WTC11 (cell line): ENCODE measurements around the gene LAMA5. TPM values are rescaled to one million over a fixed set of nuclear protein-coding genes. Genes with fewer than 3 reads are reported as not detected.

Source experiments
- ATAC-seq: fragments of 200-7000 bp; cut with Tn5 transposase; 2 replicates; pipeline ENCODE4 v1.10.0; 2021; ENCODE audit warnings: mild to moderate bottlenecking, moderate library complexity
- CTCF ChIA-PET: fragments of 300-600 bp; sonication (Branson Sonifier 250); formaldehyde crosslinking; loops from one replicate; lab custom pipeline; 2021; ENCODE audit warnings: antibody characterized with exemption; lab: Charles Lee
- POLR2A ChIA-PET: fragments of 350-600 bp; sonication (Branson Sonifier 250); formaldehyde crosslinking; loops from one replicate; lab custom pipeline; 2021; ENCODE audit warnings: antibody characterized with exemption; lab: Charles Lee
- DNase-seq: peaks from one replicate; pipeline ENCODE4 v3.0.0; 2021; ENCODE audit warnings: low spot score
- H3K27ac Mint-ChIP-seq: 2 replicates; pipeline ENCODE4 v1.8.0; 2021; ENCODE audit warnings: mixed read lengths
- H3K27me3 Mint-ChIP-seq: 2 replicates; pipeline ENCODE4 v1.8.0; 2021; ENCODE audit warnings: low read depth, mild to moderate bottlenecking, moderate library complexity, mixed read lengths
- H3K36me3 Mint-ChIP-seq: 2 replicates; pipeline ENCODE4 v1.8.0; 2021; ENCODE audit warnings: mixed read lengths
- H3K4me1 Mint-ChIP-seq: 2 replicates; pipeline ENCODE4 v1.8.0; 2022; ENCODE audit warnings: mixed read lengths
- H3K4me3 Mint-ChIP-seq: 2 replicates; pipeline ENCODE4 v1.8.0; 2021; ENCODE audit warnings: mild to moderate bottlenecking, moderate library complexity, mixed read lengths
- H3K9me3 Mint-ChIP-seq: 2 replicates; pipeline ENCODE4 v1.8.0; 2021; ENCODE audit warnings: mixed read lengths
- CREM ChIP-seq: sonication (generic); formaldehyde crosslinking; IDR thresholded peaks from 2 replicates; pipeline ENCODE4 v1.8.1; 2022; ENCODE audit warnings: mild to moderate bottlenecking, missing genetic modification reagents, moderate library complexity
- GABPB1 ChIP-seq: sonication (generic); formaldehyde crosslinking; IDR thresholded peaks from 2 replicates; pipeline ENCODE4 v1.8.1; 2023; ENCODE audit warnings: mild to moderate bottlenecking, missing genetic modification reagents
- IRF2 ChIP-seq: sonication (generic); formaldehyde crosslinking; IDR thresholded peaks from 2 replicates; pipeline ENCODE4 v1.8.0; 2022; ENCODE audit warnings: low read depth, missing genetic modification reagents, borderline replicate concordance
- JUN ChIP-seq: sonication (generic); formaldehyde crosslinking; IDR thresholded peaks from 2 replicates; pipeline ENCODE4 v1.8.0; 2023; ENCODE audit warnings: mild to moderate bottlenecking, missing genetic modification reagents
- KAT7 ChIP-seq: sonication (generic); formaldehyde crosslinking; IDR thresholded peaks from 2 replicates; pipeline ENCODE4 v1.8.1; 2023; ENCODE audit warnings: missing genetic modification reagents, mild to moderate bottlenecking, borderline replicate concordance
- NFYB ChIP-seq: sonication (generic); formaldehyde crosslinking; conservative IDR thresholded peaks from 2 replicates; pipeline ENCODE4 v1.8.0; 2022; ENCODE audit warnings: low read depth, missing genetic modification reagents
- SP1 ChIP-seq: sonication (generic); formaldehyde crosslinking; conservative IDR thresholded peaks from 2 replicates; pipeline ENCODE4 v1.8.1; 2022; ENCODE audit warnings: missing genetic modification reagents
- ZNF232 ChIP-seq: sonication (generic); formaldehyde crosslinking; IDR thresholded peaks from 2 replicates; pipeline ENCODE4 v1.8.0; 2022; ENCODE audit warnings: mild to moderate bottlenecking, missing genetic modification reagents
- ZNF423 ChIP-seq: fragments of 250-450 bp; sonication (Bioruptor Pico); IDR thresholded peaks from 2 replicates; pipeline ENCODE4 v2.1.2; 2022; ENCODE audit warnings: mild to moderate bottlenecking, moderate library complexity
- total RNA-seq: library from RNA; stranded (reverse); gene quantifications from 3 replicates; pipeline ENCODE4 v1.2.3, GENCODE V29; 2021
- TF ChIP-seq, protein P1 (sequence below): sonication (generic); formaldehyde crosslinking; IDR thresholded peaks from 2 replicates; pipeline ENCODE4 v1.8.0; 2022; ENCODE audit warnings: mild to moderate bottlenecking, missing genetic modification reagents
- TF ChIP-seq, protein P2 (sequence below): sonication (generic); formaldehyde crosslinking; IDR thresholded peaks from 2 replicates; pipeline ENCODE4 v1.8.0; 2022; ENCODE audit warnings: mild to moderate bottlenecking, missing genetic modification reagents
- TF ChIP-seq, protein P3 (sequence below): sonication (generic); formaldehyde crosslinking; IDR thresholded peaks from 2 replicates; pipeline ENCODE4 v1.8.1; 2023; ENCODE audit warnings: mild to moderate bottlenecking, missing genetic modification reagents, moderate library complexity
- TF ChIP-seq, protein P4 (sequence below): sonication (generic); formaldehyde crosslinking; conservative IDR thresholded peaks from 2 replicates; pipeline ENCODE4 v1.8.1; 2023; ENCODE audit warnings: mild to moderate bottlenecking, low read depth, missing genetic modification reagents, moderate library complexity
- TF ChIP-seq, protein P5 (sequence below): sonication (generic); formaldehyde crosslinking; IDR thresholded peaks from 2 replicates; pipeline ENCODE4 v1.8.1; 2022; ENCODE audit warnings: low read depth, missing genetic modification reagents, borderline replicate concordance
- TF ChIP-seq, protein P6 (sequence below): sonication (generic); formaldehyde crosslinking; IDR thresholded peaks from 2 replicates; pipeline ENCODE4 v1.8.1; 2022; ENCODE audit warnings: low read depth, mild to moderate bottlenecking, moderate library complexity, missing genetic modification reagents, borderline replicate concordance
- TF ChIP-seq, protein P7 (sequence below): sonication (generic); formaldehyde crosslinking; IDR thresholded peaks from 2 replicates; pipeline ENCODE4 v1.8.1; 2023; ENCODE audit warnings: mild to moderate bottlenecking, moderate library complexity, missing genetic modification reagents
- TF ChIP-seq, protein P8 (sequence below): sonication (generic); formaldehyde crosslinking; IDR thresholded peaks from 2 replicates; pipeline ENCODE4 v1.8.1; 2022; ENCODE audit warnings: mild to moderate bottlenecking, moderate library complexity, missing genetic modification reagents

Gene LAMA5
- total RNA-seq, 1 experiment from 2014 or later, result 329 TPM

DNA sequence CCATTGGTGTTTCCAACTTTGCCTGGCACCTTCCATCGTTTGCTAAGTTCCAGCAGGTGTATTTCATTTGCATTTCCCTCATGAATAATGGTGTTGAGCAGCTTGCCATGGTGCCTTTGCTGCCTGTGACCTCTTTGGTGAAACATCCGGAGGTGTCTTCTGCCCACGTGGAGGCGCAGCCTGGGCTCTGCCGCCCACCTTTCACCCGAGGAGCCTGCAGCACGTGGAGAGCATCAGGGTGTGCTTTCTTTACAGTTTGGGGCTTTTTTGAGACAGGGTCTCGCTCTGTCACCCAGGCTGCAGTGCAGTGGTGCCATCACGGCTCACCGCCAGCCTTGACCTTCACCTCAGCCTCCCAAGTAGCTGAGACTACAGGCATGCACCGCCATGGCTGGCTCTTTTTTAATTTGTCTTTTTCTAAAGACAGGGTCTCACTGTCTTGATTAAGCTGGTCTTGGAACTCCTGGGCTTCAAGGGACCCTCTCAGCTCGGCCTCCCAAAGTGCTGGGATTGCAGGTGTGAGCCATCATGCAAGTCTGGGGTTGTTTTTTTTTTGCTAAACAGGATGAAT lies 67.4 kb downstream of the LAMA5 start:
- POLR2A ChIA-PET, result interaction anchor here (0.7 kb wide), 1 partner anchor 334 kb away, joined by 4 read pairs; no protein-coding TSS in a partner anchor
- CTCF ChIA-PET, result interaction anchor here (1.3 to 2.9 kb wide), 3 partner anchors 40 to 83 kb away, joined by 3 to 11 read pairs (median 4); no protein-coding TSS in a partner anchor
- H3K9me3 Mint-ChIP-seq, result no peaks in the 10 kb centered on the region
- H3K36me3 Mint-ChIP-seq, result peaks cover 20% of the 10 kb centered on the region
- ATAC-seq (no peak), DNase-seq (no peak)
- peak overlapping the region; percentile 72; the same call in 1 of the 2 replicates for H3K27ac Mint-ChIP-seq
- TF ChIP-seq, protein P1, sequence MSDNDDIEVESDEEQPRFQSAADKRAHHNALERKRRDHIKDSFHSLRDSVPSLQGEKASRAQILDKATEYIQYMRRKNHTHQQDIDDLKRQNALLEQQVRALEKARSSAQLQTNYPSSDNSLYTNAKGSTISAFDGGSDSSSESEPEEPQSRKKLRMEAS (CRISPR knock-in tag), result no peak
- TF ChIP-seq, protein P2, sequence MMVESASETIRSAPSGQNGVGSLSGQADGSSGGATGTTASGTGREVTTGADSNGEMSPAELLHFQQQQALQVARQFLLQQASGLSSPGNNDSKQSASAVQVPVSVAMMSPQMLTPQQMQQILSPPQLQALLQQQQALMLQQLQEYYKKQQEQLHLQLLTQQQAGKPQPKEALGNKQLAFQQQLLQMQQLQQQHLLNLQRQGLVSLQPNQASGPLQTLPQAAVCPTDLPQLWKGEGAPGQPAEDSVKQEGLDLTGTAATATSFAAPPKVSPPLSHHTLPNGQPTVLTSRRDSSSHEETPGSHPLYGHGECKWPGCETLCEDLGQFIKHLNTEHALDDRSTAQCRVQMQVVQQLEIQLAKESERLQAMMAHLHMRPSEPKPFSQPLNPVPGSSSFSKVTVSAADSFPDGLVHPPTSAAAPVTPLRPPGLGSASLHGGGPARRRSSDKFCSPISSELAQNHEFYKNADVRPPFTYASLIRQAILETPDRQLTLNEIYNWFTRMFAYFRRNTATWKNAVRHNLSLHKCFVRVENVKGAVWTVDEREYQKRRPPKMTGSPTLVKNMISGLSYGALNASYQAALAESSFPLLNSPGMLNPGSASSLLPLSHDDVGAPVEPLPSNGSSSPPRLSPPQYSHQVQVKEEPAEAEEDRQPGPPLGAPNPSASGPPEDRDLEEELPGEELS (CRISPR knock-in tag), result no peak
- no peak for TF ChIP-seq KAT7 (CRISPR knock-in tag)
- TF ChIP-seq, protein P3, sequence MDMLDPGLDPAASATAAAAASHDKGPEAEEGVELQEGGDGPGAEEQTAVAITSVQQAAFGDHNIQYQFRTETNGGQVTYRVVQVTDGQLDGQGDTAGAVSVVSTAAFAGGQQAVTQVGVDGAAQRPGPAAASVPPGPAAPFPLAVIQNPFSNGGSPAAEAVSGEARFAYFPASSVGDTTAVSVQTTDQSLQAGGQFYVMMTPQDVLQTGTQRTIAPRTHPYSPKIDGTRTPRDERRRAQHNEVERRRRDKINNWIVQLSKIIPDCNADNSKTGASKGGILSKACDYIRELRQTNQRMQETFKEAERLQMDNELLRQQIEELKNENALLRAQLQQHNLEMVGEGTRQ, result no peak
- TF ChIP-seq CREM (CRISPR knock-in tag), result no peak
- no peak for TF ChIP-seq NFYB
- no peak for TF ChIP-seq JUN
- TF ChIP-seq, protein P4, sequence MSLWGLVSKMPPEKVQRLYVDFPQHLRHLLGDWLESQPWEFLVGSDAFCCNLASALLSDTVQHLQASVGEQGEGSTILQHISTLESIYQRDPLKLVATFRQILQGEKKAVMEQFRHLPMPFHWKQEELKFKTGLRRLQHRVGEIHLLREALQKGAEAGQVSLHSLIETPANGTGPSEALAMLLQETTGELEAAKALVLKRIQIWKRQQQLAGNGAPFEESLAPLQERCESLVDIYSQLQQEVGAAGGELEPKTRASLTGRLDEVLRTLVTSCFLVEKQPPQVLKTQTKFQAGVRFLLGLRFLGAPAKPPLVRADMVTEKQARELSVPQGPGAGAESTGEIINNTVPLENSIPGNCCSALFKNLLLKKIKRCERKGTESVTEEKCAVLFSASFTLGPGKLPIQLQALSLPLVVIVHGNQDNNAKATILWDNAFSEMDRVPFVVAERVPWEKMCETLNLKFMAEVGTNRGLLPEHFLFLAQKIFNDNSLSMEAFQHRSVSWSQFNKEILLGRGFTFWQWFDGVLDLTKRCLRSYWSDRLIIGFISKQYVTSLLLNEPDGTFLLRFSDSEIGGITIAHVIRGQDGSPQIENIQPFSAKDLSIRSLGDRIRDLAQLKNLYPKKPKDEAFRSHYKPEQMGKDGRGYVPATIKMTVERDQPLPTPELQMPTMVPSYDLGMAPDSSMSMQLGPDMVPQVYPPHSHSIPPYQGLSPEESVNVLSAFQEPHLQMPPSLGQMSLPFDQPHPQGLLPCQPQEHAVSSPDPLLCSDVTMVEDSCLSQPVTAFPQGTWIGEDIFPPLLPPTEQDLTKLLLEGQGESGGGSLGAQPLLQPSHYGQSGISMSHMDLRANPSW, result no peak
- TF ChIP-seq, protein P5, sequence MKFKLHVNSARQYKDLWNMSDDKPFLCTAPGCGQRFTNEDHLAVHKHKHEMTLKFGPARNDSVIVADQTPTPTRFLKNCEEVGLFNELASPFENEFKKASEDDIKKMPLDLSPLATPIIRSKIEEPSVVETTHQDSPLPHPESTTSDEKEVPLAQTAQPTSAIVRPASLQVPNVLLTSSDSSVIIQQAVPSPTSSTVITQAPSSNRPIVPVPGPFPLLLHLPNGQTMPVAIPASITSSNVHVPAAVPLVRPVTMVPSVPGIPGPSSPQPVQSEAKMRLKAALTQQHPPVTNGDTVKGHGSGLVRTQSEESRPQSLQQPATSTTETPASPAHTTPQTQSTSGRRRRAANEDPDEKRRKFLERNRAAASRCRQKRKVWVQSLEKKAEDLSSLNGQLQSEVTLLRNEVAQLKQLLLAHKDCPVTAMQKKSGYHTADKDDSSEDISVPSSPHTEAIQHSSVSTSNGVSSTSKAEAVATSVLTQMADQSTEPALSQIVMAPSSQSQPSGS (CRISPR knock-in tag), result no peak
- TF ChIP-seq SP1 (CRISPR knock-in tag), result no peak
- no peaks in the 10 kb centered on the region for H3K27me3 Mint-ChIP-seq
- peaks cover 12% of the 10 kb centered on the region for H3K4me1 Mint-ChIP-seq
- no peak overlapping the region for H3K4me3 Mint-ChIP-seq

DNA sequence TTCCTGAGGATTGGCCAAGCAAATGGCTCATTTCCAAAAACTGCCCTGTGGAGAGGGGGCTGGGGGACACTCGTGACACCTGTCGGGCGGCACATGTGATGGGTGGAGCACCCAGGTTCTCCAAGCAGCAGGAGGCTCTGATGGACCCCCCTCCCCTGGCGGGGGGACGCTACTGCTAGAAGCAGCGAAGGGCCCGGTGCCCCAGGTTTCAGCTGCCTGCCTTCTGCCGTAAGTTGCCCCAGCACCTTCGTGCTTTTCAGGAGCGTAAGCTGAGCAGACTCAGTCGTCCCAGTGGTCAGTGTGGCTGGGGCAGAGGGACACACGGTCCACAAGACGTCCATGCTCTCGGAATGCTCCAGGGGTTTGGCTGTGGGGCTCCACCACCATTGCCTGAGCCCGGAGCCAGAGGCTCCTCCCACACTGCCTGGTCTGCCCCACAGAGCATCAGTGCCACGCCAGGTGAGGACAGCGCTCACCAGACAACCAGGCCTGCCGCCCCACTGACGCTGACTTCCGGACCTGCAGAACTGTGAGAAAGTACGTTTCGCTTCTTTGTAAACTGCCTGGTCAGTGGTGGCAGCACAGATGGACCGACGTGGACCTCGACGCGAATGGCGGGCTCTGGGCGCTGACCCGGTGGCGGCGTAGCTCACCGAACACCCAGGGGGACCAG lies 68.4 kb downstream of the LAMA5 start:
- Mint-ChIP-seq H3K36me3 (peaks cover 18% of the 10 kb centered on the region; the same call in 1 of the 2 replicates), H3K9me3 (no peaks in the 10 kb centered on the region), H3K27me3 (no peaks in the 10 kb centered on the region), H3K4me1 (peaks cover 4% of the 10 kb centered on the region), H3K4me3 (no peak overlapping the region), H3K27ac (no peak overlapping the region; the same call in 1 of the 2 replicates)
- POLR2A ChIA-PET, result interaction anchor here (0.7 kb wide), 1 partner anchor 335 kb away, joined by 4 read pairs; no protein-coding TSS in a partner anchor
- CTCF ChIA-PET, result interaction anchor here (1.2 to 2.9 kb wide), 3 partner anchors 39 to 84 kb away, joined by 4 to 11 read pairs (median 4); no protein-coding TSS in a partner anchor
- no peak for ATAC-seq
- DNase-seq, result no peak
- TF ChIP-seq ZNF423 (no peak), ZNF232 (CRISPR knock-in tag) (no peak), GABPB1 (CRISPR knock-in tag) (no peak), IRF2 (CRISPR knock-in tag) (no peak)
- TF ChIP-seq, protein P1 (CRISPR knock-in tag), result no peak
- TF ChIP-seq, protein P6, sequence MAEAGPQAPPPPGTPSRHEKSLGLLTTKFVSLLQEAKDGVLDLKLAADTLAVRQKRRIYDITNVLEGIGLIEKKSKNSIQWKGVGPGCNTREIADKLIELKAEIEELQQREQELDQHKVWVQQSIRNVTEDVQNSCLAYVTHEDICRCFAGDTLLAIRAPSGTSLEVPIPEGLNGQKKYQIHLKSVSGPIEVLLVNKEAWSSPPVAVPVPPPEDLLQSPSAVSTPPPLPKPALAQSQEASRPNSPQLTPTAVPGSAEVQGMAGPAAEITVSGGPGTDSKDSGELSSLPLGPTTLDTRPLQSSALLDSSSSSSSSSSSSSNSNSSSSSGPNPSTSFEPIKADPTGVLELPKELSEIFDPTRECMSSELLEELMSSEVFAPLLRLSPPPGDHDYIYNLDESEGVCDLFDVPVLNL (CRISPR knock-in tag), result no peak
- TF ChIP-seq, protein P7, sequence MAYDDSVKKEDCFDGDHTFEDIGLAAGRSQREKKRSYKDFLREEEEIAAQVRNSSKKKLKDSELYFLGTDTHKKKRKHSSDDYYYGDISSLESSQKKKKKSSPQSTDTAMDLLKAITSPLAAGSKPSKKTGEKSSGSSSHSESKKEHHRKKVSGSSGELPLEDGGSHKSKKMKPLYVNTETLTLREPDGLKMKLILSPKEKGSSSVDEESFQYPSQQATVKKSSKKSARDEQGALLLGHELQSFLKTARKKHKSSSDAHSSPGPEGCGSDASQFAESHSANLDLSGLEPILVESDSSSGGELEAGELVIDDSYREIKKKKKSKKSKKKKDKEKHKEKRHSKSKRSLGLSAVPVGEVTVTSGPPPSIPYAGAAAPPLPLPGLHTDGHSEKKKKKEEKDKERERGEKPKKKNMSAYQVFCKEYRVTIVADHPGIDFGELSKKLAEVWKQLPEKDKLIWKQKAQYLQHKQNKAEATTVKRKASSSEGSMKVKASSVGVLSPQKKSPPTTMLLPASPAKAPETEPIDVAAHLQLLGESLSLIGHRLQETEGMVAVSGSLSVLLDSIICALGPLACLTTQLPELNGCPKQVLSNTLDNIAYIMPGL (CRISPR knock-in tag), result no peak
- TF ChIP-seq, protein P8, sequence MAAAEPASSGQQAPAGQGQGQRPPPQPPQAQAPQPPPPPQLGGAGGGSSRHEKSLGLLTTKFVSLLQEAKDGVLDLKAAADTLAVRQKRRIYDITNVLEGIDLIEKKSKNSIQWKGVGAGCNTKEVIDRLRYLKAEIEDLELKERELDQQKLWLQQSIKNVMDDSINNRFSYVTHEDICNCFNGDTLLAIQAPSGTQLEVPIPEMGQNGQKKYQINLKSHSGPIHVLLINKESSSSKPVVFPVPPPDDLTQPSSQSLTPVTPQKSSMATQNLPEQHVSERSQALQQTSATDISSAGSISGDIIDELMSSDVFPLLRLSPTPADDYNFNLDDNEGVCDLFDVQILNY (CRISPR knock-in tag), result no peak
- TF ChIP-seq, all 79 proteins: peak for 0
